NCI-H82 (cell line): Measurements from ENCODE around the gene MBTD1.
A peak's percentile ranks its signal among the peaks of the same experiment; 100 is the strongest.
"Not testable (repeated sequence)": the region's sequence is repeated elsewhere in the genome, so short reads cannot be mapped to it uniquely, and the experiment has no call there.

Source experiments
- DNase-seq: peaks from one replicate; lab custom pipeline; 2025; lab: John Stamatoyannopoulos, UW

Gene MBTD1

GRCh38 chr17:51189162-51189561 lies 70.7 kb downstream of the MBTD1 start:
- no peak for DNase-seq

DNA sequence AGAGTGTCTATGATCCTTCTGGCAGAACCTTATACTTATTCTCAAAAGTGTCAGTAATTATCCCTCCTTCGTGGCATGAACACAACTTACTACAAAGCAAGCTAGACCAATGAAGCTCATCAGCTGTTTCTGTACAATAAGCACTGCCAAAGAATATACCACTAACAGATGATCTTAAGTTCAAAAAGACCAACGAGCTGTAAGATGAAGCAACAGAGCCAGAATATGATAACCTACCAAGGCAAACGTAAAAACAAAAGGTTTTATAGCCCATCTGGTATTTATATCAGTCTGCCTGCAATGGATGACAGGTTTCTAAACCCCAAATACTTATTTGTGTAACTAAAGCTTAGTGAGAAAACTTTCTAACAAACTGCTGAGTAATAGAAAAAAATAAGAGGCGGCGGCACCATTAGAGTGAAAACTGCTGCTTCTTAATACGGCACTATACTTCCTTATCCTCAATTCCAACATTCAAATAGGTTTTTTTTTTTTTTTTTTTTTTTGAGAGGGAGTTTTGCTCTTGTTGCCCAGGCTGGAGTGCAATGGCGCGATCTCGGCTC lies 71.5 kb downstream of the MBTD1 start:
- no peak for DNase-seq

GRCh38 chr17:51185763-51186332 lies 74.0 kb downstream of the MBTD1 start:
- no peak for DNase-seq

DNA sequence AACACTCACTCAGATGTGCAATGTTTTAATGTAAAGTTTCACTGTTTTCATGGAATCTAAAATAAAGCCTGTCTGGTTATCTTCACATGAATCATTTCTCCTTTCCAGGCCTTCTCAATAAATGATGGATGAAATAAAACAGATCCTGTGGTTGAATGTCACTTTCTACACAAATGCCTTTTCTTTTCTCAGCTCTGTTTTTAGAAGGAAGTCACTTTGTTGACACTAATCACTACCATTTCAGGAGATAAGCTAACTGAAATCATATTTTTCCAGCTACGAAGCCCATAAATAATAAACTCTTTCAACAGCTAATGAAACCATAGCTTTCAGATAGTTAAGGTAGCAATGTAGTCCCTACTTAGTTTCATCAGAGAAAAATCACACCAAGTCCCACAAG lies 75.7 kb downstream of the MBTD1 start:
- DNase-seq: no peak

DNA sequence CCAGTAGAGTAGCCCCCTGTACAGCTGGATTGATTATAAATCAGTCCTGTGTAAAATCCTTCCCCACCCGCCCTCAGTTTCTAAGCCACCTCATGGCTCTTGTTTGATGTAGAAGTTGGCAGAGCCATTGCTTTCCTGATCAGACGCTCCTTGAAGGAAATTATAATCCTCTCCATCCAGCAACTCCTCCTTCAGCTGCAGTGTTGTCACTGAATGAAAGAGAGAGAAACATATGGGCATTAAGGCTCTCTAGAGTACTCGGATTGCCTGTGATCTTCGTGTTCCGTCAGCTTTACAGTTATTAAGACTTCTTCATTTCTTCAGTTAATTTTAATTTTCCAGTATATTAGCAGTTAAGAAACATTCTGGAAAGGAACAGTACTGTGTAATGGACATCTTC lies 79.4 kb downstream of the MBTD1 start:
- DNase-seq: peak; percentile 82

- DNase-seq: not testable (repeated sequence)
Observed at GRCh38 chr17:51172030-51172429, 87.8 kb downstream of the MBTD1 start.

GRCh38 chr17:51170736-51171135 lies 89.1 kb downstream of the MBTD1 start:
- no peak for DNase-seq

- no peak for DNase-seq
Observed at GRCh38 chr17:51169340-51169739, 90.5 kb downstream of the MBTD1 start.

- DNase-seq: peak; percentile 84
Observed at GRCh38 chr17:51166987-51167931, 92.6 kb downstream of the MBTD1 start.

GRCh38 chr17:51166198-51166986 lies 93.5 kb downstream of the MBTD1 start, which contains the start of gene NME2:
NME2 (plus strand) TSS chr17:51166411; CDS start chr17:51166831, 420 bp downstream.
- peak; percentile 97 for DNase-seq

DNA sequence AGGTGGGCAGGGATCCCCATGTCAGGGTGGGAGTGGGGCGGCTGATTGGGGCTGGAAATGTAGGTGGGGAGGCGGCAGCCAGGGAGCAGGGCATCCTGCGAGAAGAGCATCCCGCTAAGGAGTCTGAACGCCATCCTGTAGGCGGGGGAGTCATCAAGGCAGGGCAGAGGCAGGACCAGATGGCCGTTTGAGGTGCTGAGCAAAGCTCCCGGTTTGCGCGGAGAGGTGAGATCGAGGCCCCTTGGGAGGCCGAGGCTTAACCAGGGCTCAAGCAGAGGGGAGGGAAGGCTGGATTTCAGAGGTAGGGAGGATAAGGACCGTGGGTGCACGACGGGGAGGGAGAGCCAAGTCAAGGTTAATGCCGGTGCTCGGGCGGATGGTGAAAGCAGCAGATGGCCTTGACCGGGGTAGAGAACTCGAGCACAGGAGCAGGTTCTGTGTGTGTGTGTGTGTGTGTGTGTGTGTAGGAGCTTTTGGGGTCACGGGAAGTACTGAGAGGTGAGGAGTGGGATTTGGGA lies 94.1 kb downstream of the MBTD1 start:
- peak; percentile 97 for DNase-seq

DNA sequence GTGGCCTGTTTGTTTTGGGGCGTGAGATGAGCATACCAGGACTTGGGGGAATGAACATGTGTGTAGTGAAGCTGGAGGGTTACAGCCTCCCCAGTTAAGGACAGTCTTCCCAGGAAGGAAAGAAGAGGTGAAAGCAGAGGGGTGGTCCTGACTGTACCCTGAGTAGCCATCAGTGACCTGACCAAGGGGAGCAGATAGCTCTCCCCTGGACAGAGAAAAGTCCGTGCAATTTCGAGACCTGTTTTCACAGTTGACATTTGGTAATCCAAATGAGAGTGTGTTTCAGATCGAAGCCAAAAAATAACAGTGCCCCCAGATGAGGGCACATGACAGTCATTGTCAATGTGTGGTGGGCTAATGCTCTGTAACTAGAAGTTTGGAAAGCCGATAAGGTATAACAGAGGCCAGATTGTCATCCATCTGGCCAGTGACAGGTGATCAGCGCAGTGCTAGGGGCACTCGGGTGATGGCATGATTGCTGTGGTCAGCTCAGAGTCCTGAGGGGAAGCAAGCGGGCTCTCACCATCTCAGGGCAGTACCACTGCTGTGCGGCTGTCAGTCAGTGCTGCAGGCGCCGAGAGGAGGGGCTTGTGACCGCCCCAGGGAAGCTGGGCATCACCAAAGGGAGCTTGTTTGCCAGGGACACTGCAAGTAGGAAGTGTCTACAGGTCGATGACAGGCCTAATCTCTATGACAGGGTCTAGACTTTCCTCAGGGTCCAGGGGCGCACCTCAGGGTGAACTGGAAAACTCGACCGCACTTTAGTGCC lies 94.8 kb downstream of the MBTD1 start:
- DNase-seq: peak; percentile 83

- DNase-seq: no peak
Observed at GRCh38 chr17:51161541-51161940, 98.3 kb downstream of the MBTD1 start.

DNA sequence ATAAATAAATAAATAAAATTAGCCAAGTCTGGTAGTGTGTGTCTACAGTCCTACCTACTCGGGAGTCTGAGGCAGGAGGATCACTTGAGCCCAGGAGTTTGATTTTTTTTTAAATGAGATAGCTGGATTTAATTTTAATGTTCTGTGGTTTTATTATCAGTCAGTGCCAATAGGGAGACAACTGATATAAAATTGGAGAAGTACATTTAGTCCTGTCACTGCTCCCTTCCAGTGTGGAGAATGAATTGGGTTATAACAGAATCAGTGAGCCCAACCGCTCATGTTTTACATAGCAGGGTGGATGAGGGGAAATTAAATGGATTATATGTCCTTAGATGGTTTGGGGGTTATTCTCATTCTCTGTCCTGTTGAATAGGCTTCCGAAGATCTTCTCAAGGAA lies 100.2 kb downstream of the MBTD1 start:
- no peak for DNase-seq

DNA sequence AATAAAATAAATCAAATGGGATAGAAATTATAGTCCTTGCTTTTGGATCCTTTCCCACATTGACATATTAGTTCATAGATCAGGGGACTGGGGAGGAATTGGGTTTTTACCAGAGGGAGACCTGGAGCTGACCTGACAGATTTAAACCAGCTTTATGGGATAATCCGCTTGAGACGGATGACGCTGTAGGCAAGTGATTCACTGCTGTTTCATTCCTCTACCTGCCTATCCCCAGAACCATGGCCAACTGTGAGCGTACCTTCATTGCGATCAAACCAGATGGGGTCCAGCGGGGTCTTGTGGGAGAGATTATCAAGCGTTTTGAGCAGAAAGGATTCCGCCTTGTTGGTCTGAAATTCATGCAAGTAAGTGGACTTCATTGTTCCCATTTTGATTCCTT lies 104.4 kb downstream of the MBTD1 start:
- DNase-seq: peak; percentile 93

DNA sequence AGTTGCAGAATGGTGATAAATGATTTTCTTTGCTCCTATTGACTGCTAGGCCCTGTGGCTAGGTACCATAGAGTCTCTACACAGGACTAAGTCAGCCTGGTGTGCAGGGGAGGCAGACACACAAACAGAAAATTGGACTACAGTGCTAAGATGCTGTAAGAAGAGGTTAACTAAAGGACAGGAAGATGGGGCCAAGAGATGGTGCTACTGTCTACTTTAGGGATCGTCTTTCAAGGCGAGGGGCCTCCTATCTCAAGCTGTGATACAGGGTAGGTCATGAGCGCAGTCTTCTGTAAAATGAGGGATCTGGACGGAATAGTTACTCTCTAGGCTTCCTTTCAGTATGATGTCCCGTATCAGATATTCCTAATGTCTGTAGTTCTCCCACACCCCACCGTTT lies 105.7 kb downstream of the MBTD1 start:
- DNase-seq: peak; percentile 63

DNA sequence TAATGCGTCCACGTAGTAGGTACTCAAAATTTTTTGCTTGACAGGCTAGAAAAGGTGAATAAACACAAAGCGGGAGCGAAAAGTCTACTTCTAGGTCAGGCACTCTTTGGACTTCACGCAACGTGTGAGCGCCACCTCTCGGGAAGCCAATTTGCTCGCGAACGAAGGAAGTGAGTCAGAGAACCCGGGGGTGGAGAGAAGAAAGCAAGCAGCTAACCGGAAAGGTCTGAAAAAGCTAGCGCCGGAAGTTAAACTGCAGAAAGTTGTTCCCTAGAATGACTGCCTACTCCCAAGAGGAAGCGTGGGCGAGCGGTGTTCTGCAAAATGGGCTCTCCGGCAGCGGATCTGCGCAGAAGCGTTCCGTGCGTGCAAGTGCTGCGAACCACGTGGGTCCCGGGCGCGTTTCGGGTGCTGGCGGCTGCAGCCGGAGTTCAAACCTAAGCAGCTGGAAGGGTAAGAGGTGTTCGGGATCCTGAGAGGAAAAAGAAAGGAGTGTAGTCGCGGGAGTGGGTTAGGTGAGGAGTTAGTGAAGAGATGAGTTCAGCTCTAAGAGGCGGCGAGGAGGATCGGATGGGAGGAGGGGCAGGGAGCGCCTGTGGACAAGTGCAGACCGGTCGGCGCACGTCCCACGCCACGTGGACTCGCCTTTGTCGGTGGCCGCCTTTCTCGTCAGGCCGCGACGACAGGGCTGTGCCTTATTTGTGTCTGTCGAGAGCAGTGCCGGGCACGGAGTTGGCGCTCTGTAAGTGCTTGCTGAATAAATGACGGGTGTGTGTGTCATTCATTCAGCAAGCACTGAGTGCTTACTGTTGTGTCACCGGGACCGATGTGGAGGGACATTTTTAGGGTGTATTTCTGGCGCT lies 106.4 kb downstream of the MBTD1 start, which contains the start of gene NME1:
NME1 (plus strand) TSS at position 350 of the 863 bp plus-strand sequence. CDS start 2,096 bp downstream, outside the sequence.
- peak; percentile 100 for DNase-seq

GRCh38 chr17:51152766-51153209 lies 107.1 kb downstream of the MBTD1 start:
- DNase-seq: peak; percentile 66

- no peak for DNase-seq
Observed at GRCh38 chr17:51150932-51151331, 108.9 kb downstream of the MBTD1 start.

- DNase-seq: no peak
Observed at GRCh38 chr17:51149163-51149562, 110.7 kb downstream of the MBTD1 start.
